Upper lobe of left lung (tissue), 6 donors: Measurements from ENCODE around the gene TMEM135. TPM values are rescaled to one million over a fixed set of nuclear protein-coding genes. Genes with fewer than 3 reads are reported as not detected.
"Not testable (repeated sequence)": the region's sequence is repeated elsewhere in the genome, so short reads cannot be mapped to it uniquely, and the experiment has no call there.

ENCODE experiments used
- ATAC-seq, 2 donors: fragments of 200-7000 bp; cut with Tn5 transposase; one replicate each; pipeline ENCODE4 v1.9.1; 2022; ENCODE audit warnings: mild to moderate bottlenecking in 2 of 2, moderate library complexity in 2 of 2; ENCODE audit not compliant: low FRiP score in 2 of 2
- DNase-seq, 2 donors: peaks; one replicate each; pipeline ENCODE4 v3.0.0-alpha.2; 2019 to 2020
- H3K27ac ChIP-seq, 4 donors: fragments of 200-600 bp; sonication (generic); one replicate each; pipeline ENCODE4 v1.5.1; 2016 to 2019
- H3K27me3 ChIP-seq, 4 donors: fragments of 200-600 bp; sonication (generic); one replicate each; pipeline ENCODE4 v1.5.1; 2017 to 2019
- H3K36me3 ChIP-seq, 4 donors: fragments of 200-600 bp; sonication (generic); one replicate each; pipeline ENCODE4 v1.5.1; 2016 to 2019
- H3K4me1 ChIP-seq, 4 donors: fragments of 200-600 bp; sonication (generic); one replicate each; pipeline ENCODE4 v1.5.1; 2018 to 2019
- H3K4me3 ChIP-seq, 4 donors: fragments of 200-600 bp; sonication (generic); one replicate each; pipeline ENCODE4 v1.5.1; 2017 to 2019; ENCODE audit warnings: mild to moderate bottlenecking in 2 of 4, moderate library complexity in 1 of 4
- H3K9me3 ChIP-seq, 4 donors: fragments of 200-600 bp; sonication (generic); one replicate each; pipeline ENCODE4 v1.5.1; 2018 to 2019
- EP300 ChIP-seq, 4 donors: sonication (generic); formaldehyde crosslinking; IDR thresholded peaks; one replicate each; pipeline ENCODE4 v1.5.1; 2017; ENCODE audit warnings: antibody characterized with exemption in 4 of 4, control low read depth in 2 of 4
- POLR2A ChIP-seq, 4 donors: fragments of 450-650 bp; IDR thresholded peaks; one replicate each; pipeline ENCODE4 v1.5.1; 2016 to 2017; ENCODE audit warnings: antibody characterized with exemption in 4 of 4, mild to moderate bottlenecking in 2 of 4
- POLR2AphosphoS5 ChIP-seq, 2 donors: sonication (generic); formaldehyde crosslinking; IDR thresholded peaks; one replicate each; pipeline ENCODE4 v1.5.1; 2017; ENCODE audit warnings: antibody characterized with exemption in 2 of 2
- WGBS, 2 donors: methylation state at CpG; one replicate each; pipeline ENCODE4 v1.1.5; 2017 to 2018; 5-methylcytosine and 5-hydroxymethylcytosine counted together
- total RNA-seq, 6 donors: library from RNA; depleted of rRNA in 4 of 6; stranded (reverse); fragments of >200 nt in 4 of 6; gene quantifications; one replicate each; pipeline versions ENCODE4 v1.1.0 to v1.2.1, GENCODE V29; 2016 to 2021
- TF ChIP-seq, protein P1 (sequence below), 6 experiments: fragments of 450-650 bp in 4 of 6; fragments of 200-600 bp in 2 of 6; sonication (generic) in 2 of 6; IDR thresholded peaks; one replicate each; pipeline ENCODE4 v1.5.1; 2016 to 2019; ENCODE audit warnings: antibody characterized with exemption in 6 of 6
- donor health status: DM: no; HTN: no; CAD: no; lungs with moderate emphysema.
- donor health status: DM: no; HTN: yes; CAD: no; lungs with severe emphysema.

Gene TMEM135
- total RNA-seq, 6 donors from 2014 or later: 12.6 to 33.5 (median 19.1) TPM

DNA sequence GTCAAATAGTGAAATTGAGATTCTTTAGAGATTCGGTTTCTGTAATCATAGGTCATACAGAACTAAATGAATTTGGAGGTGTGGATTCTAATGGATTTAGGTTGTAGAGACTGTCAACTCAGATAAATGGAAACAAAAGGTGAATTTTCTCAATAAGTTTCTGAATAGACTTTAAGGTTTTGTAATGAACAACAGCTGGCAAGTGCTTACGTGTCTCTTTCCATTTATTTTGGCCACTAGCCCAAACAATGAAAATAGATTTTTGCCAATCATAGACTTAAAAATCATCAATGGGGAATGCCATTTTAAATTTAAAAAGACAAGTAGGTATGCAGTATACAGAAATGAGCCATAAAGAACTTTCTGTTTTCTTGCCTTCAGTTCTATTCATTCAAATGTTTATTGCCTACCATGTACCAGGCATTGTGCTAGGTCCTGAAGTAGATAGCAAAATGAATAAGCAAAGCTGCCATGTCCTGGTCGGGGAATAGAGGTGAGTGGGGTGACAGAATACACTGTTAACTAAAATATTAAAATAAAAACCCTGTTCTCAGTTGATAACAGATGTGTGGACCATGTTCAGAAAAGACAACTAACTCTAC lies 16.9 kb upstream of the TMEM135 start:
- TF ChIP-seq POLR2A (IDR thresholded peaks at IDR 0.05) (no peak), POLR2AphosphoS5 (IDR thresholded peaks at IDR 0.05) (no peak)
- TF ChIP-seq, protein P1, sequence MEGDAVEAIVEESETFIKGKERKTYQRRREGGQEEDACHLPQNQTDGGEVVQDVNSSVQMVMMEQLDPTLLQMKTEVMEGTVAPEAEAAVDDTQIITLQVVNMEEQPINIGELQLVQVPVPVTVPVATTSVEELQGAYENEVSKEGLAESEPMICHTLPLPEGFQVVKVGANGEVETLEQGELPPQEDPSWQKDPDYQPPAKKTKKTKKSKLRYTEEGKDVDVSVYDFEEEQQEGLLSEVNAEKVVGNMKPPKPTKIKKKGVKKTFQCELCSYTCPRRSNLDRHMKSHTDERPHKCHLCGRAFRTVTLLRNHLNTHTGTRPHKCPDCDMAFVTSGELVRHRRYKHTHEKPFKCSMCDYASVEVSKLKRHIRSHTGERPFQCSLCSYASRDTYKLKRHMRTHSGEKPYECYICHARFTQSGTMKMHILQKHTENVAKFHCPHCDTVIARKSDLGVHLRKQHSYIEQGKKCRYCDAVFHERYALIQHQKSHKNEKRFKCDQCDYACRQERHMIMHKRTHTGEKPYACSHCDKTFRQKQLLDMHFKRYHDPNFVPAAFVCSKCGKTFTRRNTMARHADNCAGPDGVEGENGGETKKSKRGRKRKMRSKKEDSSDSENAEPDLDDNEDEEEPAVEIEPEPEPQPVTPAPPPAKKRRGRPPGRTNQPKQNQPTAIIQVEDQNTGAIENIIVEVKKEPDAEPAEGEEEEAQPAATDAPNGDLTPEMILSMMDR (IDR thresholded peaks at IDR 0.05): no peak
- no peak overlapping the region for H3K4me3 ChIP-seq
- DNase-seq (no peak), ATAC-seq (no peak)
- H3K36me3 ChIP-seq: no peaks in the 10 kb centered on the region
- H3K27me3 ChIP-seq: no peaks in the 10 kb centered on the region
- no peaks in the 10 kb centered on the region for H3K9me3 ChIP-seq
- peak overlapping the region in 2 of 4 donors; percentile 72 to 76 for H3K27ac ChIP-seq
- WGBS, 2 donors: 75 to 76% methylated on average over 3 of the region's 3 CpGs
- peaks cover 0 to 12% (median 2%) of the 10 kb centered on the region in 4 donors for H3K4me1 ChIP-seq

DNA sequence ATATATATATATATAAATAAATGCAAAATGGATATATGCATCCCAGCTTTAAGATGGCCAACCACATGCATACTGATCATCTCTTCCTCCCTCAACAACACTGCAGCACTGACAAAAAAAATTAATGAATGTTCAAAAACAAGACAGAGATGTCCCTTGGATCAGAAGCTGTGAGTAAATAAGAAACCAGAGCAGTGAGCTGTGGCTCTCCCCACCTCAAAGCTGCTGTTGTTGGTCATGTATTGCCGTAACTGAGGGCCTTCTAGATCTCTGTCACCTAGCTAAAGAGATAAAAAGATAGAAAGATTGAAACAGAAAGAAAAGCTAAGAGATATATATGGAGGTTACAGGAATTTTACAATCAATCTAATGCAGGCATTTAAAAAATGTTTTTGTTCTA lies 15.5 kb upstream of the TMEM135 start:
- WGBS, 2 donors: 74 to 79% methylated on average over 1 of the region's 1 CpG
- Histone ChIP-seq H3K27ac (no peak overlapping the region), H3K4me1 (peaks cover 0 to 12% (median 2%) of the 10 kb centered on the region in 4 donors), H3K4me3 (no peak overlapping the region), H3K27me3 (no peaks in the 10 kb centered on the region), H3K36me3 (no peaks in the 10 kb centered on the region), H3K9me3 (no peaks in the 10 kb centered on the region)
- DNase-seq (no peak), ATAC-seq (no peak)
- TF ChIP-seq, protein P1 (IDR thresholded peaks at IDR 0.05): no peak
- TF ChIP-seq POLR2A (IDR thresholded peaks at IDR 0.05) (no peak), EP300 (IDR thresholded peaks at IDR 0.05) (no peak), POLR2AphosphoS5 (IDR thresholded peaks at IDR 0.05) (no peak)

DNA sequence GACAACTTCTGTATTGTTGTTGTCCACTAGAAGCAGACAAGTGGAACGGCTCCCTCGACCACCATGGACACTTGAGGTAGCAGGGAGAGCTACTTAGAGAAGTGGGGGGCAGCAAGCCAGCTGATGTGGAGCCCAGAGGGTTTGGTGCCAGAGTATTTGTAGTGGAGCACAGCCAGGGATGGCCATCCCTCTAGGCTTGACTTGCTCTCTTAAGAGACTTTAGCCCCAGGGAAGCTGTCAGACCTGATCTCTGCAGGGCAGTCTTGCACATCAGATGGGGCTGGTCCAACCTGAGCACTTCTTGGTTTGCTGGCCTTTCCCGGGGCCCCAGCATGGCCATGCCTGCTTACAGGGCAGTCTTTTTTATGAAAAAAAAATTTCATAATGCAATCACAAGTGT lies 15.0 kb upstream of the TMEM135 start:
- TF ChIP-seq, protein P1 (IDR thresholded peaks at IDR 0.05): no peak
- no peak for TF ChIP-seq EP300 (IDR thresholded peaks at IDR 0.05)
- no peak for TF ChIP-seq POLR2AphosphoS5 (IDR thresholded peaks at IDR 0.05)
- no peak for TF ChIP-seq POLR2A (IDR thresholded peaks at IDR 0.05)
- Histone ChIP-seq H3K9me3 (no peaks in the 10 kb centered on the region), H3K27me3 (no peaks in the 10 kb centered on the region), H3K36me3 (no peaks in the 10 kb centered on the region), H3K4me1 (peaks cover 0 to 12% (median 2%) of the 10 kb centered on the region in 4 donors), H3K4me3 (no peak overlapping the region), H3K27ac (no peak overlapping the region)
- WGBS, 2 donors: 65 to 84% methylated on average over 3 of the region's 3 CpGs
- no peak for DNase-seq
- no peak for ATAC-seq

DNA sequence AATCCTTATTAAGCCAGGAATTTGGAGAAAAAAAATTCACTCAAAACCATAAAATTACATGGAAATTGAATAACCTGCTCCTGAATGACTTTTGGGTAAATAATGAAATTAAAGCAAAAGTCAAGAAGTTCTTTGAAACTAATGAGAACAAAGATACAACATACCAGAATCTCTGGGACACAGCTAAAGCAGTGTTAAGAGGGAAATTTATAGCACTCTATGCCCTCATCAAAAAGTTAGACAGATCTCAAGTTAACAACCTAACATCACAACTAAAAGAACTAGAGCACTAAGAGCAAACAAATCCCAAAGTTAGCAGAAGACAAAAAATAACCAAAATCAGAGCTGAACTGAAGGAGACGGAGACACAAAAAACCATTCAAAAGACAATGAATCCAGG lies 11.3 kb upstream of the TMEM135 start:
- not testable (repeated sequence) for DNase-seq, H3K4me1 ChIP-seq, H3K27ac ChIP-seq, H3K27me3 ChIP-seq, H3K4me3 ChIP-seq, H3K9me3 ChIP-seq, H3K36me3 ChIP-seq, ATAC-seq
- WGBS, 2 donors: 96 to 98% methylated on average over 1 of the region's 1 CpG

DNA sequence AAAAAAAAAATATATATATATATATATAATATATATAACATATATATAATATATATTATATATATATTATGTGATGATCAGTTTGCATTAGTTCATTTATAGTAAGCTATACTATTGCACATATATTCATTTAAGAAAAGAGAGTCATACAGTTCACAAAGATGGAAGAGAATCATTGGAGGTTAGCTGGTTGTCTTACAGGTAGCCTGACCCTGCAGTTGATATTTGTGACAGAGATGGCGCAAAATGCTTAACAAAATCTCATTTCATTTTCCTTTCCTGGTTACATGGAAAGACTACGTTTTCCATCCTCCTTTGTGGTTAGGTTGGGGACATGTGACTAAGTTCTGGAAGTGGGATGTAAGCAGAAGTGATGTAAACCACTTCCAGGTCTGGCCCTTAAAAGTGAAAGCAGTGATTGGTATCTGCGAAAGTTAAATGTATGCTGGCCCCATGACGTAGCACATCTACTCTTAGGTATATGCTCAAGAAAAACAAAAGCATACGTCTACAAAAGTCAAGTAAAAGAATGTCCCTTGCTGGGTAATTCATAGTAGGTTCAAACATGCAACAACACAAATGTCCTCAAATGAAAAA lies 7.2 kb upstream of the TMEM135 start:
- 57 to 61% methylated on average over 5 of the region's 5 CpGs for WGBS, 2 donors

More for the DNA sequence above, 7.2 kb upstream of the TMEM135 start:
- Histone ChIP-seq H3K4me1 (no peaks in the 10 kb centered on the region), H3K27ac (no peak overlapping the region), H3K27me3 (no peaks in the 10 kb centered on the region), H3K4me3 (no peak overlapping the region), H3K36me3 (no peaks in the 10 kb centered on the region), H3K9me3 (no peaks in the 10 kb centered on the region)
- ATAC-seq (no peak), DNase-seq (no peak)
- TF ChIP-seq, protein P1 (IDR thresholded peaks at IDR 0.05): no peak
- TF ChIP-seq POLR2A (IDR thresholded peaks at IDR 0.05) (no peak), POLR2AphosphoS5 (IDR thresholded peaks at IDR 0.05) (no peak), EP300 (IDR thresholded peaks at IDR 0.05) (no peak)
